Smooth muscle cell (in vitro differentiated cells): Measurements from ENCODE around the gene INTS14. TPM values are rescaled to one million over a fixed set of nuclear protein-coding genes. Genes with fewer than 3 reads are reported as not detected.

ENCODE experiments used
- DNase-seq: peaks from one replicate; lab custom pipeline; 2025; ENCODE audit not compliant: unreplicated experiment; lab: John Stamatoyannopoulos, UW
- H2AFZ ChIP-seq: fragments of 200-600 bp; sonication (generic); 2 replicates; pipeline ENCODE4 v1.6.0; 2016; ENCODE audit warnings: antibody characterized with exemption, low read depth, mild to moderate bottlenecking
- H3F3A ChIP-seq: fragments of 200-600 bp; sonication (generic); 2 replicates; pipeline ENCODE4 v1.6.0; 2017; ENCODE audit warnings: antibody characterized with exemption, low read depth
- H3K27ac ChIP-seq: fragments of 200-600 bp; sonication (generic); 2 replicates; pipeline ENCODE4 v1.5.1; 2016; ENCODE audit warnings: low read depth, mild to moderate bottlenecking
- H3K27me3 ChIP-seq: fragments of 200-600 bp; sonication (generic); 2 replicates; pipeline ENCODE4 v1.6.1; 2016; ENCODE audit warnings: low read depth, mild to moderate bottlenecking
- H3K36me3 ChIP-seq: fragments of 200-600 bp; sonication (generic); 2 replicates; pipeline ENCODE4 v1.5.1; 2016; ENCODE audit warnings: low read depth
- H3K4me1 ChIP-seq: fragments of 200-600 bp; sonication (generic); 2 replicates; pipeline ENCODE4 v1.5.1; 2016; ENCODE audit warnings: low read depth
- H3K4me2 ChIP-seq: fragments of 200-600 bp; sonication (generic); 2 replicates; pipeline ENCODE4 v1.6.0; 2016; ENCODE audit warnings: mild to moderate bottlenecking
- H3K4me3 ChIP-seq: fragments of 200-600 bp; sonication (generic); 2 replicates; pipeline ENCODE4 v1.5.1; 2016; ENCODE audit warnings: mild to moderate bottlenecking
- H3K79me2 ChIP-seq: fragments of 200-600 bp; sonication (generic); 2 replicates; pipeline ENCODE4 v1.6.0; 2016; ENCODE audit warnings: low read depth, mild to moderate bottlenecking
- H3K9ac ChIP-seq: fragments of 200-600 bp; sonication (generic); 2 replicates; pipeline ENCODE4 v1.6.0; 2016; ENCODE audit warnings: low read depth
- H3K9me3 ChIP-seq: fragments of 200-600 bp; sonication (generic); replicated peaks from 2 replicates; pipeline ENCODE4 v1.5.1; 2016; ENCODE audit warnings: low read depth
- H4K20me1 ChIP-seq: fragments of 200-600 bp; sonication (generic); 2 replicates; pipeline ENCODE4 v1.6.0; 2016; ENCODE audit warnings: low read depth
- WGBS: methylation state at CpG from one replicate; pipeline ENCODE4 v1.1.7; 2016; ENCODE audit warnings: low lambda C conversion rate; 5-methylcytosine and 5-hydroxymethylcytosine counted together
- polyA plus RNA-seq: library from polyadenylated mRNA; unstranded; fragments of >200 nt; fragmentation: Nextera tagmentation; extraction: Ambion mirVana; gene quantifications from 2 replicates; pipeline ENCODE4 v1.2.1, GENCODE V29; 2016
- total RNA-seq: library from RNA; depleted of rRNA; stranded (reverse); fragments of >200 nt; gene quantifications from 2 replicates; pipeline ENCODE4 v1.2.3, GENCODE V29; 2014
- TF ChIP-seq, protein P1 (sequence below): fragments of 200-600 bp; sonication (generic); IDR thresholded peaks from 2 replicates; pipeline ENCODE4 v1.5.1; 2017; ENCODE audit warnings: borderline replicate concordance, mild to moderate bottlenecking, antibody characterized with exemption; ENCODE audit not compliant: insufficient read depth, poor library complexity, severe bottlenecking

The INTS14 gene
- total and polyA plus RNA-seq, 2 experiments from 2014 or later = 18.3 to 22.5 TPM

- H3K79me2 ChIP-seq = no peaks in the 10 kb centered on the region
- no peak overlapping the region for H2AFZ ChIP-seq
- no peaks in the 10 kb centered on the region for H3K9me3 ChIP-seq
- TF ChIP-seq, protein P1, sequence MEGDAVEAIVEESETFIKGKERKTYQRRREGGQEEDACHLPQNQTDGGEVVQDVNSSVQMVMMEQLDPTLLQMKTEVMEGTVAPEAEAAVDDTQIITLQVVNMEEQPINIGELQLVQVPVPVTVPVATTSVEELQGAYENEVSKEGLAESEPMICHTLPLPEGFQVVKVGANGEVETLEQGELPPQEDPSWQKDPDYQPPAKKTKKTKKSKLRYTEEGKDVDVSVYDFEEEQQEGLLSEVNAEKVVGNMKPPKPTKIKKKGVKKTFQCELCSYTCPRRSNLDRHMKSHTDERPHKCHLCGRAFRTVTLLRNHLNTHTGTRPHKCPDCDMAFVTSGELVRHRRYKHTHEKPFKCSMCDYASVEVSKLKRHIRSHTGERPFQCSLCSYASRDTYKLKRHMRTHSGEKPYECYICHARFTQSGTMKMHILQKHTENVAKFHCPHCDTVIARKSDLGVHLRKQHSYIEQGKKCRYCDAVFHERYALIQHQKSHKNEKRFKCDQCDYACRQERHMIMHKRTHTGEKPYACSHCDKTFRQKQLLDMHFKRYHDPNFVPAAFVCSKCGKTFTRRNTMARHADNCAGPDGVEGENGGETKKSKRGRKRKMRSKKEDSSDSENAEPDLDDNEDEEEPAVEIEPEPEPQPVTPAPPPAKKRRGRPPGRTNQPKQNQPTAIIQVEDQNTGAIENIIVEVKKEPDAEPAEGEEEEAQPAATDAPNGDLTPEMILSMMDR = no peak
- H3K36me3 ChIP-seq = no peaks in the 10 kb centered on the region
- no peak for DNase-seq
- H3K4me3 ChIP-seq = no peak overlapping the region
- no peaks in the 10 kb centered on the region for H3F3A ChIP-seq
- H4K20me1 ChIP-seq = no peaks in the 10 kb centered on the region
- no peaks in the 10 kb centered on the region for H3K27me3 ChIP-seq
- no peak overlapping the region for H3K4me2 ChIP-seq
- WGBS = 94% methylated on average over 1 of the region's 1 CpG
- H3K9ac ChIP-seq = no peak overlapping the region
- H3K27ac ChIP-seq = no peak overlapping the region
- H3K4me1 ChIP-seq = no peaks in the 10 kb centered on the region
Observed at GRCh38 chr15:65655026-65655425, 44.1 kb upstream of the INTS14 start.

GRCh38 chr15:65653801-65654521, 43.0 kb upstream of the INTS14 start:
- Histone ChIP-seq H3K9me3 (no peaks in the 10 kb centered on the region), H3K27ac (no peak overlapping the region), H3F3A (no peaks in the 10 kb centered on the region), H3K4me3 (no peak overlapping the region), H3K36me3 (no peaks in the 10 kb centered on the region), H3K27me3 (no peaks in the 10 kb centered on the region), H3K9ac (no peak overlapping the region), H4K20me1 (no peaks in the 10 kb centered on the region), H3K4me2 (no peak overlapping the region), H3K4me1 (no peaks in the 10 kb centered on the region), H2AFZ (no peak overlapping the region), H3K79me2 (no peaks in the 10 kb centered on the region)
- 91% methylated on average over 5 of the region's 5 CpGs for WGBS
- DNase-seq = no peak
- TF ChIP-seq, protein P1 = no peak

DNA sequence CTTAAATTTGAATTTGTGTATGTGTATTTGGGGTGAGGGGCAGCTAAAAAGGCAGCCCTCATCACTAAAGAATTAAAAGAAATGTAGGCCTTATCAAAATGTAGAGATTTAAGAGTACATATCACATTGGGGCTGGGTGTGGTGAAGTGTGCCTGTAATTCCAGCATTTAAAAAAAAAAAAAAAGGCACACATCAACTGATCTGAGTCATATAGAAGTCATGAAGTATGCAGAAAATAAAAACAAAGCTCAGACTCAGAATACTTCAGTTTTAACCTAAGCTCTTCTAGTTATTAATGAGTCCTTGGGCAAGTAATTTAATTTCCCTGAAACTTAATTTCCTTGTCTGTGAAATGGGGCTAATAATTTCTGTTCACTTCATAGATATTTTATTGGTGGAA, 42.4 kb upstream of the INTS14 start:
- Histone ChIP-seq H3K4me2 (no peak overlapping the region), H3K4me1 (no peaks in the 10 kb centered on the region), H3F3A (no peaks in the 10 kb centered on the region), H2AFZ (no peak overlapping the region), H3K27ac (no peak overlapping the region), H4K20me1 (no peaks in the 10 kb centered on the region), H3K9me3 (no peaks in the 10 kb centered on the region), H3K9ac (no peak overlapping the region), H3K4me3 (no peak overlapping the region), H3K27me3 (no peaks in the 10 kb centered on the region), H3K36me3 (no peaks in the 10 kb centered on the region), H3K79me2 (no peaks in the 10 kb centered on the region)
- TF ChIP-seq, protein P1 = no peak
- no peak for DNase-seq
